Right lobe of liver (tissue), 4 donors: Measurements from ENCODE around the gene ADGRB3.

ENCODE experiments used
- POLR2A ChIP-seq: fragments of 450-650 bp; IDR thresholded peaks from one replicate; pipeline ENCODE4 v1.6.1; 2017; ENCODE audit warnings: antibody characterized with exemption, mild to moderate bottlenecking
- TF ChIP-seq, protein P1 (sequence below), 4 donors: fragments of 200-600 bp in 3 of 4; fragments of 450-650 bp in 1 of 4; IDR thresholded peaks; one replicate each; pipeline versions ENCODE4 v1.5.1 to v1.8.0; 2016 to 2022; ENCODE audit warnings: antibody characterized with exemption in 4 of 4, mild to moderate bottlenecking in 2 of 4
- donor health status: DM: no; HTN: no; CAD: no.
- donor health status: DM: no; HTN: no; CAD: no.
- donor health status: DM: no; HTN: yes; CAD: no.

DNA sequence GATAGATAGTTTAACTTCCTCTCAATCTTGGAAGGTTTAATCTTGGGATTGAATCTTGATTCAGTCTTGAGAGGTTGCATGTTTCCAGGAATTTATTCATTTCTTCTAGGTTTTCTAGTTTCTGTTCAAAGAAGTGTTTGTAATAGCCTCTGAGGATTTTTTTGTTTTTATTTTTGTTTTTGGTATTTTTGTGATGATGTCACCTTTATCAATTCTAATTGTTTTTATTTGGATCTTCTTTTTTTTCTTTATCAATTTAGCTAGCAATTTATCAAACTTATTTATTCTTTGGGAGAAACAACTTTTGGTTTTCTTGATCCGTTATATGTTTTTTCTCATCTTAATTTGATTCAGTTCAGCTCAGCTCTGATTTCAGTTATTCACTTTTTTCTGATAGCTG is 41.5 kb upstream of the ADGRB3 start:
- TF ChIP-seq, protein P1, sequence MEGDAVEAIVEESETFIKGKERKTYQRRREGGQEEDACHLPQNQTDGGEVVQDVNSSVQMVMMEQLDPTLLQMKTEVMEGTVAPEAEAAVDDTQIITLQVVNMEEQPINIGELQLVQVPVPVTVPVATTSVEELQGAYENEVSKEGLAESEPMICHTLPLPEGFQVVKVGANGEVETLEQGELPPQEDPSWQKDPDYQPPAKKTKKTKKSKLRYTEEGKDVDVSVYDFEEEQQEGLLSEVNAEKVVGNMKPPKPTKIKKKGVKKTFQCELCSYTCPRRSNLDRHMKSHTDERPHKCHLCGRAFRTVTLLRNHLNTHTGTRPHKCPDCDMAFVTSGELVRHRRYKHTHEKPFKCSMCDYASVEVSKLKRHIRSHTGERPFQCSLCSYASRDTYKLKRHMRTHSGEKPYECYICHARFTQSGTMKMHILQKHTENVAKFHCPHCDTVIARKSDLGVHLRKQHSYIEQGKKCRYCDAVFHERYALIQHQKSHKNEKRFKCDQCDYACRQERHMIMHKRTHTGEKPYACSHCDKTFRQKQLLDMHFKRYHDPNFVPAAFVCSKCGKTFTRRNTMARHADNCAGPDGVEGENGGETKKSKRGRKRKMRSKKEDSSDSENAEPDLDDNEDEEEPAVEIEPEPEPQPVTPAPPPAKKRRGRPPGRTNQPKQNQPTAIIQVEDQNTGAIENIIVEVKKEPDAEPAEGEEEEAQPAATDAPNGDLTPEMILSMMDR (IDR thresholded peaks at IDR 0.05): no peak
- no peak for TF ChIP-seq POLR2A
